GM19395 (cell line): ENCODE data around the gene POLR1D.

Experiments used
- ATAC-seq: cut with Tn5 transposase; IDR thresholded peaks from one replicate; pipeline ENCODE4 v1.9.1; 2021; ENCODE audit warnings: mild to moderate bottlenecking, moderate library complexity; ENCODE audit not compliant: unreplicated experiment

The POLR1D gene

GRCh38 chr13:27637289-27637626, 15.6 kb downstream of the POLR1D start:
- no peak for ATAC-seq

- ATAC-seq = no peak
Measured at GRCh38 chr13:27638001-27638400, 16.3 kb downstream of the POLR1D start.

GRCh38 chr13:27638521-27638920, 16.8 kb downstream of the POLR1D start:
- no peak for ATAC-seq

GRCh38 chr13:27639186-27639585, 17.5 kb downstream of the POLR1D start:
- ATAC-seq = no peak

- ATAC-seq = no peak
Measured at GRCh38 chr13:27641711-27642502, 20.2 kb downstream of the POLR1D start.

- no peak for ATAC-seq
Measured at GRCh38 chr13:27643334-27644132, 21.8 kb downstream of the POLR1D start.

GRCh38 chr13:27644302-27644701, 22.6 kb downstream of the POLR1D start:
- no peak for ATAC-seq

- no peak for ATAC-seq
Measured at GRCh38 chr13:27650312-27650711, 28.6 kb downstream of the POLR1D start.

- no peak for ATAC-seq
Measured at GRCh38 chr13:27654059-27654458, 32.4 kb downstream of the POLR1D start.

- ATAC-seq = no peak
Measured at GRCh38 chr13:27654816-27655215, 33.1 kb downstream of the POLR1D start.

- no peak for ATAC-seq
Measured at GRCh38 chr13:27657724-27658123, 36.0 kb downstream of the POLR1D start.

- no peak for ATAC-seq
Measured at GRCh38 chr13:27658546-27658945, 36.9 kb downstream of the POLR1D start.

GRCh38 chr13:27659145-27659865, 37.6 kb downstream of the POLR1D start:
- ATAC-seq = no peak

GRCh38 chr13:27660511-27660910, 38.8 kb downstream of the POLR1D start:
- ATAC-seq = no peak

- ATAC-seq = no peak
Measured at GRCh38 chr13:27661017-27661416, 39.3 kb downstream of the POLR1D start.

- ATAC-seq = no peak
Measured at GRCh38 chr13:27662738-27663470, 41.2 kb downstream of the POLR1D start.

GRCh38 chr13:27663947-27664346, 42.3 kb downstream of the POLR1D start:
- no peak for ATAC-seq

- no peak for ATAC-seq
Measured at GRCh38 chr13:27665333-27665732, 43.6 kb downstream of the POLR1D start.

GRCh38 chr13:27665761-27666160, 44.1 kb downstream of the POLR1D start:
- no peak for ATAC-seq

GRCh38 chr13:27666951-27667350, 45.3 kb downstream of the POLR1D start:
- ATAC-seq = no peak

- no peak for ATAC-seq
Measured at GRCh38 chr13:27667946-27668345, 46.3 kb downstream of the POLR1D start.
